ENCODE results near the gene OLFML2B.

DNA sequence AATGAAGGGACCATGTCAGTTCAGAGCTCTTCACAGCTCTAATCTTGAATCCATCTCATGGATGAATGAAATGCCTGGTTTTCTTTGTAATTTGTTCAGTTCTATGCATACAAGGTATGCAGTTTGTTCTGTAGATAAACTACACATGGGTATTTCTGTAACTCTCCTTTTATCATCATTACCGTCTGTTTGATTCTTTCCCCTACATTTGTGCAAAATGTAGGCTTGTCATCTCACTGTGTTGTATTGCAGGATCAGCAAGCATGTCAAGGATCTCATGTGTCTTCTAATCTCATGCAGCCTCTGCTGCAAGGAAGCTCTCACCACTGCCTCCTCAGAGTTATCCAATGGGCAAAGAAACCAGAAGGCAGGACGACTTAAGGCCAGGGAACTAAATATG lies 79.3 kb downstream of the OLFML2B start:
- TF ChIP-seq, protein P1, sequence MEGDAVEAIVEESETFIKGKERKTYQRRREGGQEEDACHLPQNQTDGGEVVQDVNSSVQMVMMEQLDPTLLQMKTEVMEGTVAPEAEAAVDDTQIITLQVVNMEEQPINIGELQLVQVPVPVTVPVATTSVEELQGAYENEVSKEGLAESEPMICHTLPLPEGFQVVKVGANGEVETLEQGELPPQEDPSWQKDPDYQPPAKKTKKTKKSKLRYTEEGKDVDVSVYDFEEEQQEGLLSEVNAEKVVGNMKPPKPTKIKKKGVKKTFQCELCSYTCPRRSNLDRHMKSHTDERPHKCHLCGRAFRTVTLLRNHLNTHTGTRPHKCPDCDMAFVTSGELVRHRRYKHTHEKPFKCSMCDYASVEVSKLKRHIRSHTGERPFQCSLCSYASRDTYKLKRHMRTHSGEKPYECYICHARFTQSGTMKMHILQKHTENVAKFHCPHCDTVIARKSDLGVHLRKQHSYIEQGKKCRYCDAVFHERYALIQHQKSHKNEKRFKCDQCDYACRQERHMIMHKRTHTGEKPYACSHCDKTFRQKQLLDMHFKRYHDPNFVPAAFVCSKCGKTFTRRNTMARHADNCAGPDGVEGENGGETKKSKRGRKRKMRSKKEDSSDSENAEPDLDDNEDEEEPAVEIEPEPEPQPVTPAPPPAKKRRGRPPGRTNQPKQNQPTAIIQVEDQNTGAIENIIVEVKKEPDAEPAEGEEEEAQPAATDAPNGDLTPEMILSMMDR (IDR thresholded peaks at IDR 0.05; ENCODE audit: poor library complexity): no peak
- TF ChIP-seq EZH2 (IDR thresholded peaks at IDR 0.05; ENCODE audit: borderline replicate concordance) (no peak), EZH2phosphoT487 (IDR thresholded peaks at IDR 0.05; ENCODE audit: low read depth, severe bottlenecking, unreplicated experiment) (no peak)

All from hepatocyte (in vitro differentiated cells).